GM12878 (cell line): ENCODE measurements around the gene UNC5B. TPM values are rescaled to one million over a fixed set of nuclear protein-coding genes. Genes with fewer than 3 reads are reported as not detected.

Experiments
- ATAC-seq: fragments of 200-7000 bp; cut with Tn5 transposase; 3 replicates; pipeline ENCODE4 v1.9.1; 2020; ENCODE audit warnings: mild to moderate bottlenecking, moderate library complexity
- BruUV-seq: library from RNA; stranded (reverse); fragments of 400-500 nt; replicated peaks from 2 replicates; lab custom pipeline; 2021; lab: Mats Ljungman, UMichigan
- CTCF ChIA-PET: fragments of 300-600 bp; sonication (Branson Sonifier 250); formaldehyde crosslinking; extraction: SDS; loops from one replicate; lab custom pipeline; 2021; ENCODE audit warnings: inconsistent platforms; lab: Yijun Ruan, JAX
- POLR2A ChIA-PET: fragments of 350-600 bp; formaldehyde crosslinking; extraction: SDS; loops from one replicate; lab custom pipeline; 2021; ENCODE audit warnings: inconsistent platforms; lab: Charles Lee
- RAD21 ChIA-PET: fragments of 300-600 bp; sonication (Branson Sonifier 250); formaldehyde crosslinking; loops from one replicate; lab custom pipeline; 2023; ENCODE audit warnings: antibody characterized with exemption; ENCODE audit not compliant: unreplicated experiment; lab: Charles Lee
- SMC1A ChIA-PET: fragments of 300-600 bp; sonication (Branson Sonifier 250); formaldehyde crosslinking; loops from one replicate; lab custom pipeline; 2023; ENCODE audit not compliant: unreplicated experiment, uncharacterized antibody; lab: Charles Lee
- DNase-seq: peaks from one replicate; pipeline ENCODE4 v3.0.0-alpha.2; 2011; ENCODE audit warnings: low read depth, low spot score
- FAIRE-seq: peaks from 3 replicates; lab custom pipeline; 2011; peaks lifted over from hg19 to GRCh38; lab: Jason Lieb, UNC
- H2AFZ ChIP-seq: 2 replicates; pipeline ENCODE4 v1.6.0; 2011; ENCODE audit warnings: low read depth, low read length, control low read depth; ENCODE audit not compliant: control insufficient read depth
- H3K27ac ChIP-seq: 2 replicates; pipeline ENCODE4 v1.5.1; 2011; ENCODE audit warnings: control low read depth; ENCODE audit not compliant: control insufficient read depth, insufficient read depth
- H3K27me3 ChIP-seq, 2 experiments: replicated peaks in 1 of 2; 2 replicates each; pipeline versions ENCODE4 v1.6.0 to v1.6.1; 2011; ENCODE audit warnings: low read length in 1 of 2; ENCODE audit not compliant: control insufficient read depth in 2 of 2, insufficient read depth in 2 of 2
- H3K36me3 ChIP-seq, 2 experiments: 2 replicates each; pipeline ENCODE4 v1.5.1; 2011; ENCODE audit warnings: low read length in 1 of 2; ENCODE audit not compliant: control insufficient read depth in 2 of 2, insufficient read depth in 2 of 2
- H3K4me1 ChIP-seq: 2 replicates; pipeline ENCODE4 v1.6.1; 2011; ENCODE audit warnings: mild to moderate bottlenecking, low read length, moderate library complexity, mixed read lengths; ENCODE audit not compliant: control insufficient read depth, insufficient read depth
- H3K4me2 ChIP-seq: 2 replicates; pipeline ENCODE4 v1.6.0; 2011; ENCODE audit warnings: control low read depth; ENCODE audit not compliant: control insufficient read depth, insufficient read depth
- H3K4me3 ChIP-seq: fragments of 200-600 bp; sonication (generic); 2 replicates; pipeline ENCODE4 v1.5.1; 2016
- H3K79me2 ChIP-seq: 2 replicates; pipeline ENCODE4 v1.6.0; 2011; ENCODE audit warnings: low read length; ENCODE audit not compliant: control insufficient read depth, insufficient read depth
- H3K9ac ChIP-seq: 2 replicates; pipeline ENCODE4 v1.8.0; 2011; ENCODE audit warnings: low read length, control low read depth, mixed read lengths; ENCODE audit not compliant: control insufficient read depth, insufficient read depth
- H3K9me3 ChIP-seq: replicated peaks from 3 replicates; pipeline ENCODE4 v1.5.1; 2011; ENCODE audit warnings: mild to moderate bottlenecking, low read length; ENCODE audit not compliant: control insufficient read depth, insufficient read depth
- H4K20me1 ChIP-seq: 2 replicates; pipeline ENCODE4 v1.6.0; 2011; ENCODE audit not compliant: control insufficient read depth, insufficient read depth
- BACH1 ChIP-seq: fragments of 450-650 bp; IDR thresholded peaks from 2 replicates; pipeline ENCODE4 v1.6.1; 2017; ENCODE audit warnings: mild to moderate bottlenecking, borderline replicate concordance
- BCL11A ChIP-seq: IDR thresholded peaks from 2 replicates; pipeline ENCODE4 v1.6.1; 2011; ENCODE audit warnings: low read depth, low read length
- CBX5 ChIP-seq: sonication (generic); IDR thresholded peaks from 2 replicates; pipeline ENCODE4 v1.6.1; 2016; ENCODE audit warnings: low read depth, moderate library complexity, mild to moderate bottlenecking, inconsistent platforms
- FOXK2 ChIP-seq: fragments of 450-650 bp; IDR thresholded peaks from 2 replicates; pipeline ENCODE4 v1.6.1; 2017; ENCODE audit warnings: mild to moderate bottlenecking, moderate library complexity
- HCFC1 ChIP-seq: fragments of 150-350 bp; IDR thresholded peaks from 2 replicates; pipeline ENCODE4 v1.6.1; 2014; ENCODE audit warnings: low read length
- HDGF ChIP-seq: fragments of 450-650 bp; IDR thresholded peaks from 2 replicates; pipeline ENCODE4 v1.6.1; 2016; ENCODE audit warnings: antibody characterized with exemption
- LARP7 ChIP-seq: fragments of 450-650 bp; IDR thresholded peaks from 2 replicates; pipeline ENCODE4 v1.6.1; 2017; ENCODE audit warnings: mild to moderate bottlenecking
- MTA3 ChIP-seq: IDR thresholded peaks from 2 replicates; pipeline ENCODE4 v1.6.1; 2012; ENCODE audit warnings: low read length, inconsistent platforms, borderline replicate concordance
- NFXL1 ChIP-seq: fragments of 450-650 bp; IDR thresholded peaks from 2 replicates; pipeline ENCODE4 v1.6.1; 2017; ENCODE audit warnings: antibody characterized with exemption, mild to moderate bottlenecking, borderline replicate concordance
- PAX5 ChIP-seq: IDR thresholded peaks from 2 replicates; pipeline ENCODE4 v1.6.1; 2011; ENCODE audit warnings: low read depth, low read length, borderline replicate concordance
- SREBF2 ChIP-seq: IDR thresholded peaks from 2 replicates; pipeline ENCODE4 v1.6.1; 2012; ENCODE audit warnings: mild to moderate bottlenecking, low read length
- TAF1 ChIP-seq: IDR thresholded peaks from 2 replicates; pipeline ENCODE4 v1.6.1; 2011; ENCODE audit warnings: mild to moderate bottlenecking, low read depth, low read length, borderline replicate concordance
- TBL1XR1 ChIP-seq: IDR thresholded peaks from 2 replicates; pipeline ENCODE4 v1.6.1; 2012; ENCODE audit warnings: low read depth, low read length, improper control_type of control experiment
- TCF12 ChIP-seq: IDR thresholded peaks from 2 replicates; pipeline ENCODE4 v1.6.1; 2011; ENCODE audit warnings: low read depth, mild to moderate bottlenecking, low read length
- TCF7 ChIP-seq: IDR thresholded peaks from 2 replicates; pipeline ENCODE4 v1.6.1; 2014; ENCODE audit warnings: antibody characterized with exemption, borderline replicate concordance
- WGBS: methylation state at CpG from one replicate; pipeline ENCODE4 v1.1.6; 2016; ENCODE audit warnings: low lambda C conversion rate; ENCODE audit not compliant: insufficient replicate concordance, insufficient coverage; ENCODE audit errors: missing lambda C conversion rate; 5-methylcytosine and 5-hydroxymethylcytosine counted together
- in situ Hi-C: fragments of 300-500 bp; cut with MboI; formaldehyde crosslinking; loops from 9 replicates; pipeline ENCODE4 v1.14.3; 2018; ENCODE audit warnings: mixed read lengths
- intact Hi-C: fragments of 100-400 bp; cut with micrococcal nuclease; formaldehyde crosslinking; loops from one replicate; pipeline ENCODE4 v1.14.2; 2022; ENCODE audit not compliant: unreplicated experiment
- polyA plus RNA-seq, 11 experiments: library from polyadenylated mRNA; depleted of rRNA in 4 of 11; unstranded in 6 of 11; stranded (reverse) in 5 of 11; fragments of >200 nt; fragmentation: Nextera tagmentation in 4 of 11; fragmentation: Illumina TruSeq in 1 of 11; extraction: Ambion mirVana in 4 of 11; extraction: Trizol in 1 of 11; gene quantifications; 1 replicate in 1 of 11; 2 replicates in 10 of 11; pipeline versions ENCODE4 v1.2.1 to v1.2.3, GENCODE V29; 2011 to 2016; ENCODE audit warnings: inconsistent platforms in 2 of 11, missing spikeins in 2 of 11, low read depth in 1 of 11
- total RNA-seq, 4 experiments: library from RNA; depleted of rRNA in 3 of 4; stranded (reverse); fragments of >200 nt in 3 of 4; fragmentation: Illumina TruSeq in 1 of 4; extraction: Trizol in 1 of 4; gene quantifications; 2 replicates each; pipeline versions ENCODE4 v1.2.1 to v1.2.3, GENCODE V29; 2013 to 2021
- TF ChIP-seq, protein P1 (sequence below): fragments of 450-650 bp; IDR thresholded peaks from 2 replicates; pipeline ENCODE4 v1.6.1; 2017; ENCODE audit warnings: mild to moderate bottlenecking, moderate library complexity
- TF ChIP-seq, protein P2 (sequence below): IDR thresholded peaks from 2 replicates; pipeline ENCODE4 v1.6.1; 2012; ENCODE audit warnings: low read depth, low read length, improper control_type of control experiment
- TF ChIP-seq, protein P3 (sequence below): IDR thresholded peaks from 2 replicates; pipeline ENCODE4 v1.6.1; 2012; ENCODE audit warnings: low read depth, low read length, improper control_type of control experiment
- TF ChIP-seq, protein P4 (sequence below): fragments of 450-650 bp; IDR thresholded peaks from 2 replicates; pipeline ENCODE4 v1.6.1; 2017; ENCODE audit warnings: mild to moderate bottlenecking, low read depth, inconsistent platforms; ENCODE audit not compliant: poor library complexity, severe bottlenecking

UNC5B gene
- total and polyA plus RNA-seq, 10 of the 15 experiments (the other 5 are each of a cell fraction or from before 2014, with no cell fraction given), result 0.03 to 0.08 TPM; not detected in 8

DNA sequence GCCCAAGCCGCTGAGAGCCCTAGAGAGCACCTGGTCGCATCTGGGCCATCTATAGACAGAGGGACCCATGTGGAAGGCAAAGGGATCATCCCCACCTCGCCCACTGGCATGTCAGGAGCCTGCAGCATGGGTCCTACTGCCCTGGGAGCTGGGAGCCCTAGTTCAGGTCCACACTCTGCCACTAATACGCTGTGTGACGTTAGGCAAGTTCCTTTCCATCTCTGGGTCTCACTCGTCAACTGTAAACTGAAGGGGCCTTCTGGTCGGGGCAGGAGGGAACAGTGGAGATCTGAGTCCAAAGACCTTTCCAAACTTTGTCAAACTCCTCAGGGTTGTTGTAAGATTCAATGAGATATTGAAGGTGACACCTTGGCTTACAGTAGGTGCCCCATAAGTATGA, 23.4 kb downstream of the UNC5B start (continued):
- TF ChIP-seq, protein P1, sequence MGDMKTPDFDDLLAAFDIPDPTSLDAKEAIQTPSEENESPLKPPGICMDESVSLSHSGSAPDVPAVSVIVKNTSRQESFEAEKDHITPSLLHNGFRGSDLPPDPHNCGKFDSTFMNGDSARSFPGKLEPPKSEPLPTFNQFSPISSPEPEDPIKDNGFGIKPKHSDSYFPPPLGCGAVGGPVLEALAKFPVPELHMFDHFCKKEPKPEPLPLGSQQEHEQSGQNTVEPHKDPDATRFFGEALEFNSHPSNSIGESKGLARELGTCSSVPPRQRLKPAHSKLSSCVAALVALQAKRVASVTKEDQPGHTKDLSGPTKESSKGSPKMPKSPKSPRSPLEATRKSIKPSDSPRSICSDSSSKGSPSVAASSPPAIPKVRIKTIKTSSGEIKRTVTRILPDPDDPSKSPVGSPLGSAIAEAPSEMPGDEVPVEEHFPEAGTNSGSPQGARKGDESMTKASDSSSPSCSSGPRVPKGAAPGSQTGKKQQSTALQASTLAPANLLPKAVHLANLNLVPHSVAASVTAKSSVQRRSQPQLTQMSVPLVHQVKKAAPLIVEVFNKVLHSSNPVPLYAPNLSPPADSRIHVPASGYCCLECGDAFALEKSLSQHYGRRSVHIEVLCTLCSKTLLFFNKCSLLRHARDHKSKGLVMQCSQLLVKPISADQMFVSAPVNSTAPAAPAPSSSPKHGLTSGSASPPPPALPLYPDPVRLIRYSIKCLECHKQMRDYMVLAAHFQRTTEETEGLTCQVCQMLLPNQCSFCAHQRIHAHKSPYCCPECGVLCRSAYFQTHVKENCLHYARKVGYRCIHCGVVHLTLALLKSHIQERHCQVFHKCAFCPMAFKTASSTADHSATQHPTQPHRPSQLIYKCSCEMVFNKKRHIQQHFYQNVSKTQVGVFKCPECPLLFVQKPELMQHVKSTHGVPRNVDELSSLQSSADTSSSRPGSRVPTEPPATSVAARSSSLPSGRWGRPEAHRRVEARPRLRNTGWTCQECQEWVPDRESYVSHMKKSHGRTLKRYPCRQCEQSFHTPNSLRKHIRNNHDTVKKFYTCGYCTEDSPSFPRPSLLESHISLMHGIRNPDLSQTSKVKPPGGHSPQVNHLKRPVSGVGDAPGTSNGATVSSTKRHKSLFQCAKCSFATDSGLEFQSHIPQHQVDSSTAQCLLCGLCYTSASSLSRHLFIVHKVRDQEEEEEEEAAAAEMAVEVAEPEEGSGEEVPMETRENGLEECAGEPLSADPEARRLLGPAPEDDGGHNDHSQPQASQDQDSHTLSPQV, result no peak
- TF ChIP-seq BACH1, result no peak
- no peak for TF ChIP-seq HDGF
- TF ChIP-seq, protein P2, sequence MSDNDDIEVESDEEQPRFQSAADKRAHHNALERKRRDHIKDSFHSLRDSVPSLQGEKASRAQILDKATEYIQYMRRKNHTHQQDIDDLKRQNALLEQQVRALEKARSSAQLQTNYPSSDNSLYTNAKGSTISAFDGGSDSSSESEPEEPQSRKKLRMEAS, result no peak
- TF ChIP-seq TBL1XR1, result no peak
- TF ChIP-seq FOXK2, result no peak
- TF ChIP-seq TCF12, result no peak
- TF ChIP-seq PAX5, result no peak

DNA sequence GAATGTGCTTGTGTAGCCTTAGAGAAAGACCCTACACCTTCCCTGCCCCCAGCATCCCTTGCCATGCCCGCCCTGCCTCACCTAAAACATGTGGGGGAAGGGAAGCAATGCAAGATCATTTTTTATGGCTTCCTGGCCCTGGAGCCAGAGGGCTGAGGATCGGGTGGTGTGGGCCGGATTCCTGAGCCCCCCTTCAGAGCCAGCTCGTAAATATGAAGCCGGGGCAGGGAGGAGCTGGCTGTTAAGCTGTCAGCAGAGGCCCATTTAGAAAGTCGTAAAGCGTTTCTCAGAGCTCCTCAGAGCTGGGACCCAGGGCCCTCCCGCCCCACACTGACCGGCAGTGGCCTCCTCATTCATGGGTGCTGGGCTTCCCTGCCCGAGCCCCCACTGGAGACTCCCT, 23.9 kb downstream of the UNC5B start:
- ATAC-seq, result no peak
- POLR2A ChIA-PET, result no interaction called here
- TF ChIP-seq TAF1, result no peak
- TF ChIP-seq, protein P3, sequence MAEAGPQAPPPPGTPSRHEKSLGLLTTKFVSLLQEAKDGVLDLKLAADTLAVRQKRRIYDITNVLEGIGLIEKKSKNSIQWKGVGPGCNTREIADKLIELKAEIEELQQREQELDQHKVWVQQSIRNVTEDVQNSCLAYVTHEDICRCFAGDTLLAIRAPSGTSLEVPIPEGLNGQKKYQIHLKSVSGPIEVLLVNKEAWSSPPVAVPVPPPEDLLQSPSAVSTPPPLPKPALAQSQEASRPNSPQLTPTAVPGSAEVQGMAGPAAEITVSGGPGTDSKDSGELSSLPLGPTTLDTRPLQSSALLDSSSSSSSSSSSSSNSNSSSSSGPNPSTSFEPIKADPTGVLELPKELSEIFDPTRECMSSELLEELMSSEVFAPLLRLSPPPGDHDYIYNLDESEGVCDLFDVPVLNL, result no peak
- no peak for TF ChIP-seq NFXL1
- TF ChIP-seq, protein P4, sequence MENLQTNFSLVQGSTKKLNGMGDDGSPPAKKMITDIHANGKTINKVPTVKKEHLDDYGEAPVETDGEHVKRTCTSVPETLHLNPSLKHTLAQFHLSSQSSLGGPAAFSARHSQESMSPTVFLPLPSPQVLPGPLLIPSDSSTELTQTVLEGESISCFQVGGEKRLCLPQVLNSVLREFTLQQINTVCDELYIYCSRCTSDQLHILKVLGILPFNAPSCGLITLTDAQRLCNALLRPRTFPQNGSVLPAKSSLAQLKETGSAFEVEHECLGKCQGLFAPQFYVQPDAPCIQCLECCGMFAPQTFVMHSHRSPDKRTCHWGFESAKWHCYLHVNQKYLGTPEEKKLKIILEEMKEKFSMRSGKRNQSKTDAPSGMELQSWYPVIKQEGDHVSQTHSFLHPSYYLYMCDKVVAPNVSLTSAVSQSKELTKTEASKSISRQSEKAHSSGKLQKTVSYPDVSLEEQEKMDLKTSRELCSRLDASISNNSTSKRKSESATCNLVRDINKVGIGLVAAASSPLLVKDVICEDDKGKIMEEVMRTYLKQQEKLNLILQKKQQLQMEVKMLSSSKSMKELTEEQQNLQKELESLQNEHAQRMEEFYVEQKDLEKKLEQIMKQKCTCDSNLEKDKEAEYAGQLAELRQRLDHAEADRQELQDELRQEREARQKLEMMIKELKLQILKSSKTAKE, result no peak
- no peak for TF ChIP-seq BCL11A
- TF ChIP-seq HCFC1, result no peak
- TF ChIP-seq MTA3, result no peak
- no peak for TF ChIP-seq CBX5
- no peak for TF ChIP-seq LARP7
- no peak for TF ChIP-seq TCF7
- no peak for TF ChIP-seq SREBF2

More for the DNA sequence above, 23.9 kb downstream of the UNC5B start:
- RAD21 ChIA-PET, result no interaction called here
- CTCF ChIA-PET, result no interaction called here
- Histone ChIP-seq H3K9me3 (no peaks in the 10 kb centered on the region), H3K27me3 (peaks cover 0 to 2% of the 10 kb centered on the region in 2 experiments; a peak in 3 of 4 replicates), H3K4me3 (no peak overlapping the region), H3K36me3 (no peaks in the 10 kb centered on the region), H3K79me2 (no peaks in the 10 kb centered on the region), H3K4me1 (no peaks in the 10 kb centered on the region), H3K4me2 (no peak overlapping the region), H3K27ac (no peak overlapping the region), H3K9ac (no peak overlapping the region), H2AFZ (no peak overlapping the region), H4K20me1 (no peaks in the 10 kb centered on the region)
- WGBS, result 29% methylated on average over 10 of the region's 10 CpGs
- no TSS peak for BruUV-seq
- DNase-seq, result no peak
- in situ Hi-C loops, result no loop called here
- intact Hi-C loops, result no loop called here
- SMC1A ChIA-PET, result interaction anchor here (1.0 kb wide), 1 partner anchor 21 kb away, joined by 3 read pairs; no protein-coding TSS in a partner anchor
- no peak for FAIRE-seq
